ENCODE results near the gene TTC21A. TPM values are rescaled to one million over a fixed set of nuclear protein-coding genes. Genes with fewer than 3 reads are reported as not detected.

The TTC21A gene
- total RNA-seq, 1 donor from 2014 or later, result 7.8 TPM

DNA sequence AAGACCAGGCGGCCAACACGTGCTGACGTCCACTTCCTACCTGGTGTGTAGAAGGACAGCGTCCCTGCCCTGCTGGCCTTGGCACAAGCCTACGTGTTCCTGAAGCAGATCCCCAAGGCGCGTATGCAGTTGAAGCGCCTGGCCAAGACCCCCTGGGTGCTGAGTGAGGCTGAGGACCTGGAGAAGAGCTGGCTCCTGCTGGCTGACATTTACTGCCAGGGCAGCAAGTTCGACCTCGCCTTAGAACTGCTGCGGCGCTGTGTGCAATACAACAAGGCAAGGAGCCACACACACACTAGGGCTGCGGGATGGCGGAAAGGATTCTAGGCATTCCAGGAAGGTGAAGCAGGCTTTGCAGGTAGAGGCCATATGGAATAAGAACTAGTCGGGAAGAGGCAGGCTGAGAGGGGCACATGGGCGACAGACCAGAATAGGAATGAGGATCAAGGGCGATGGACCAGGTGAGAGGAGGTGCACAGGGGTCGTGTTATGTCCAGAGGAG lies 30.0 kb downstream of the TTC21A start:
- Mint-ChIP-seq H3K4me3 (ENCODE audit: unreplicated experiment) (no peak overlapping the region), H3K4me1 (ENCODE audit: low read depth, unreplicated experiment) (peaks cover 3% of the 10 kb centered on the region), H3K36me3 (ENCODE audit: unreplicated experiment) (no peaks in the 10 kb centered on the region), H3K27me3 (ENCODE audit: unreplicated experiment) (peaks cover 1% of the 10 kb centered on the region), H3K27ac (ENCODE audit: unreplicated experiment) (no peak overlapping the region), H3K9me3 (ENCODE audit: unreplicated experiment) (peaks cover 1% of the 10 kb centered on the region)
- TF ChIP-seq, protein P1, sequence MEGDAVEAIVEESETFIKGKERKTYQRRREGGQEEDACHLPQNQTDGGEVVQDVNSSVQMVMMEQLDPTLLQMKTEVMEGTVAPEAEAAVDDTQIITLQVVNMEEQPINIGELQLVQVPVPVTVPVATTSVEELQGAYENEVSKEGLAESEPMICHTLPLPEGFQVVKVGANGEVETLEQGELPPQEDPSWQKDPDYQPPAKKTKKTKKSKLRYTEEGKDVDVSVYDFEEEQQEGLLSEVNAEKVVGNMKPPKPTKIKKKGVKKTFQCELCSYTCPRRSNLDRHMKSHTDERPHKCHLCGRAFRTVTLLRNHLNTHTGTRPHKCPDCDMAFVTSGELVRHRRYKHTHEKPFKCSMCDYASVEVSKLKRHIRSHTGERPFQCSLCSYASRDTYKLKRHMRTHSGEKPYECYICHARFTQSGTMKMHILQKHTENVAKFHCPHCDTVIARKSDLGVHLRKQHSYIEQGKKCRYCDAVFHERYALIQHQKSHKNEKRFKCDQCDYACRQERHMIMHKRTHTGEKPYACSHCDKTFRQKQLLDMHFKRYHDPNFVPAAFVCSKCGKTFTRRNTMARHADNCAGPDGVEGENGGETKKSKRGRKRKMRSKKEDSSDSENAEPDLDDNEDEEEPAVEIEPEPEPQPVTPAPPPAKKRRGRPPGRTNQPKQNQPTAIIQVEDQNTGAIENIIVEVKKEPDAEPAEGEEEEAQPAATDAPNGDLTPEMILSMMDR (IDR thresholded peaks at IDR 0.05; ENCODE audit: partially characterized antibody, unreplicated experiment), result no peak
- no peak for DNase-seq

DNA sequence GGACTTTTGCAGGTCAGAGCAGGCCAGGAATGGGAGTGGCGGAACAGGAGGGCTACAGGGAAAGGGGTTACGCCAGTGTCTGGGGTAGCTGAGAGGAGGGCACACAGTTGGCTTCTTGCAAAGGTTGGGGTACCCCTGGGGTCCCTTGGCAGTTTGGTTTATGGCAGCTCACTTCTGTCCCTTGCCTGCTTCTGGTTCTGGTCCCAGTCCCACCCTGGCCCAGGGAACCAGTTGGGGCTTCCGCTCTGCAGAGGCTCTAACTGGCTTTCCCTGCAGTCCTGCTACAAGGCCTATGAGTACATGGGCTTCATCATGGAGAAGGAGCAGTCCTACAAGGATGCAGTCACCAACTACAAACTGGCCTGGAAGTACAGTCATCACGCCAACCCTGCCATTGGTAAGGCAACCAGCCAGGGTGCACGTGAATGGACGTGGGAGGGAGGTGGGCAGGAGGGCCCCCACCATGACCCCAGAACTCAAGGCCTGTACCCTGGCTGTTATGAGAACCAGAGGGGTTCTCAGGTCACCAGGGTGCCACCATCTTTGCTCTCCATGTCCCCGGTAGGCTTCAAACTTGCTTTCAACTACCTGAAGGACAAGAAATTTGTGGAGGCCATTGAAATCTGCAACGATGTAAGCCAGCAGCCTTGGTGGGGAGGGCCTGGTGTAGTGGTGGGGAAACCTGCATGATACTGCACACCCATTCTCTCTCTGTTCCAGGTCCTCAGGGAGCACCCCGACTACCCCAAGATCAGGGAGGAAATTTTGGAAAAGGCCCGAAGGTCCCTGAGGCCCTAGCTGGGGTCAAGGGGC lies 30.7 kb downstream of the TTC21A start:
- Mint-ChIP-seq H3K27me3 (ENCODE audit: unreplicated experiment) (peaks cover 1% of the 10 kb centered on the region), H3K27ac (ENCODE audit: unreplicated experiment) (no peak overlapping the region), H3K4me3 (ENCODE audit: unreplicated experiment) (no peak overlapping the region), H3K9me3 (ENCODE audit: unreplicated experiment) (peaks cover 1% of the 10 kb centered on the region), H3K36me3 (ENCODE audit: unreplicated experiment) (no peaks in the 10 kb centered on the region), H3K4me1 (ENCODE audit: low read depth, unreplicated experiment) (peaks cover 3% of the 10 kb centered on the region)
- no peak for DNase-seq
- TF ChIP-seq, protein P1 (IDR thresholded peaks at IDR 0.05; ENCODE audit: partially characterized antibody, unreplicated experiment), result no peak

DNA sequence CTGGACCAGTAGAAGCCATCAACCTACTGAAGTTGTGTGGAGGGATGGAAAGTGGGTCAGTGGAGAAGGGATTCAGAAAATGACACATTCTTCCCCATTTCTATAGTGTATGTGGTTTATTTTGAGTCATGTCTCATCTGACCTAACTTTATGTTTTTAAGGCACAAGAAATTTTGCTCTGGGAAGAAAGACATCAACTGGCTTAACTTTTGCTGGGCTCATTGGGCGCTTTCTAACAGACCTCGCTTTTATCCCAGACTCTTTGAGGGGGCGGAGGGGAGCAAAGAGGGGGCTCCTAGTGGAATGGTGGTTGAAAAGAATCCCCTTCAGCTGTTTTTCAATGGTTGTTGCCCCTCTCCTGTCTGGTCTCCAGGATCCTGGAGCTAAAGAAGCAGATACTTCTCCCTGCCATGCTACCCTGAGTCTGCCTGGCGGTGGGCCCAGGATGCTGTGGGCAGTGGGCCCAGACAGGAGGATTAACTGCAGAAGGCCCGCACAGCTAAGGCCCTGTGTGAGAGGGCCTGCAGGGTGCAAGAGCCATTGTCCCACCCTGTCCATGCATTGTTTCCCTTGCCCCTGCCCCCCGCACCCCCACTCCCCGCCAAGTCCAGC lies 31.4 kb downstream of the TTC21A start:
- DNase-seq, result no peak
- Mint-ChIP-seq H3K36me3 (ENCODE audit: unreplicated experiment) (no peaks in the 10 kb centered on the region), H3K27me3 (ENCODE audit: unreplicated experiment) (no peaks in the 10 kb centered on the region), H3K4me3 (ENCODE audit: unreplicated experiment) (no peak overlapping the region), H3K27ac (ENCODE audit: unreplicated experiment) (no peak overlapping the region), H3K4me1 (ENCODE audit: low read depth, unreplicated experiment) (peaks cover 4% of the 10 kb centered on the region), H3K9me3 (ENCODE audit: unreplicated experiment) (peaks cover 1% of the 10 kb centered on the region)
- TF ChIP-seq, protein P1 (IDR thresholded peaks at IDR 0.05; ENCODE audit: partially characterized antibody, unreplicated experiment), result no peak

DNA sequence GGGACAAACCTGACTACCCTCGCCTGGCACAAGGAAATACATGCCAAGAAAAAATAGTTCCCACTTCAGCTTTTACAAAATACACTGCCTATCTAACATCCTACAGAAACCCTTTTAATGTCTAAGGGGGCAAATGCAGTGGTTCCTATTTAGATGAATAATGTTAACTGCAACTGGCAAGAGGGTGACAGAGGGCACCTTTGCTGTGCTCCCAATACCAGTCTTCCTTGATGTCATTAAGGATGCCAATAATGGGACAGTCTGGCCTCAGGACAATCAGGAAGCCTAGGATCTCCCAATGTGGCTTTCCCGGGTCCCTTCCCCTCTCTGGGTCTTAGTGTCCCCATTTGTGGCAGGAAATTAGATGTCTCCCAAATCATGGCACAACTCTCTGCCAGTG lies 32.0 kb downstream of the TTC21A start:
- H3K27me3 Mint-ChIP-seq (ENCODE audit: unreplicated experiment), result peaks cover 2% of the 10 kb centered on the region
- H3K4me3 Mint-ChIP-seq (ENCODE audit: unreplicated experiment), result no peak overlapping the region
- no peak for DNase-seq
- H3K27ac Mint-ChIP-seq (ENCODE audit: unreplicated experiment), result no peak overlapping the region
- TF ChIP-seq, protein P1 (IDR thresholded peaks at IDR 0.05; ENCODE audit: partially characterized antibody, unreplicated experiment), result no peak
- H3K36me3 Mint-ChIP-seq (ENCODE audit: unreplicated experiment), result no peaks in the 10 kb centered on the region
- peaks cover 9% of the 10 kb centered on the region for H3K4me1 Mint-ChIP-seq (ENCODE audit: low read depth, unreplicated experiment)
- H3K9me3 Mint-ChIP-seq (ENCODE audit: unreplicated experiment), result peaks cover 1% of the 10 kb centered on the region
